Mesenchymal stem cell (in vitro differentiated cells and primary cell): Measurements from ENCODE around the gene WWOX.
A peak's percentile ranks its signal among the peaks of the same experiment; 100 is the strongest.

Source experiments
- DNase-seq: peaks from one replicate; pipeline ENCODE4 v3.0.0-alpha.2; 2013
- H2AFZ ChIP-seq: one replicate; pipeline ENCODE4 v1.6.1; 2013; ENCODE audit warnings: low read depth, mild to moderate bottlenecking, control low read depth, inconsistent platforms, low read length, moderate library complexity
- H2AK5ac ChIP-seq: 2 replicates; pipeline ENCODE4 v1.6.1; 2013; ENCODE audit warnings: low read length, moderate library complexity, mild to moderate bottlenecking, inconsistent platforms; ENCODE audit not compliant: severe bottlenecking
- H2BK120ac ChIP-seq: one replicate; pipeline ENCODE4 v1.6.1; 2013; ENCODE audit warnings: low read depth, mild to moderate bottlenecking, inconsistent platforms, low read length, moderate library complexity
- H2BK12ac ChIP-seq, 2 experiments: one replicate each; pipeline ENCODE4 v1.6.1; 2013; ENCODE audit warnings: inconsistent platforms in 2 of 2, low read length in 2 of 2, mild to moderate bottlenecking in 2 of 2, moderate library complexity in 2 of 2, control low read depth in 1 of 2
- H2BK15ac ChIP-seq: one replicate; pipeline ENCODE4 v1.6.1; 2013; ENCODE audit warnings: mild to moderate bottlenecking, low read depth, inconsistent platforms; ENCODE audit not compliant: poor library complexity, severe bottlenecking
- H2BK5ac ChIP-seq: 2 replicates; pipeline ENCODE4 v1.6.1; 2013; ENCODE audit warnings: low read depth, mild to moderate bottlenecking, low read length, control low read depth, inconsistent platforms; ENCODE audit not compliant: poor library complexity, severe bottlenecking
- H3K14ac ChIP-seq, 2 experiments: one replicate each; pipeline ENCODE4 v1.6.1; 2013; ENCODE audit warnings: inconsistent platforms in 2 of 2, low read length in 2 of 2, control low read depth in 1 of 2, mild to moderate bottlenecking in 1 of 2, moderate library complexity in 1 of 2
- H3K18ac ChIP-seq, 2 experiments: one replicate each; pipeline ENCODE4 v1.6.1; 2013; ENCODE audit warnings: inconsistent platforms in 2 of 2, low read length in 2 of 2, control low read depth in 1 of 2, low read depth in 1 of 2, mild to moderate bottlenecking in 1 of 2
- H3K23ac ChIP-seq, 2 experiments: one replicate each; pipeline ENCODE4 v1.6.1; 2013; ENCODE audit warnings: inconsistent platforms in 2 of 2, low read length in 2 of 2, mild to moderate bottlenecking in 2 of 2, moderate library complexity in 2 of 2, control low read depth in 1 of 2
- H3K27ac ChIP-seq: 2 replicates; pipeline ENCODE4 v1.5.1; 2013; ENCODE audit warnings: mild to moderate bottlenecking, moderate library complexity, low read length, control low read depth, inconsistent platforms; ENCODE audit not compliant: poor library complexity, severe bottlenecking
- H3K27me3 ChIP-seq, 2 experiments: 2 replicates each; pipeline versions ENCODE4 v1.6.1 to v1.7.0; 2013; ENCODE audit warnings: low read length in 2 of 2, mild to moderate bottlenecking in 2 of 2, moderate library complexity in 2 of 2, control low read depth in 1 of 2, inconsistent platforms in 1 of 2; ENCODE audit not compliant: control insufficient read depth in 1 of 2, insufficient read depth in 1 of 2
- H3K36me3 ChIP-seq, 2 experiments: 2 replicates each; pipeline versions ENCODE4 v1.6.1 to v1.7.0; 2013; ENCODE audit warnings: low read length in 2 of 2, control low read depth in 1 of 2, inconsistent platforms in 1 of 2, low read depth in 1 of 2, mild to moderate bottlenecking in 1 of 2; ENCODE audit not compliant: insufficient read depth in 2 of 2, control insufficient read depth in 1 of 2
- H3K4ac ChIP-seq, 2 experiments: one replicate each; pipeline ENCODE4 v1.6.1; 2013; ENCODE audit warnings: inconsistent platforms in 2 of 2, low read length in 2 of 2, mild to moderate bottlenecking in 2 of 2, moderate library complexity in 2 of 2, control low read depth in 1 of 2, low read depth in 1 of 2
- H3K4me1 ChIP-seq: 2 replicates; pipeline ENCODE4 v1.6.1; 2013; ENCODE audit warnings: low read depth, low read length, control low read depth; ENCODE audit not compliant: control insufficient read depth, insufficient read depth
- H3K4me2 ChIP-seq: 2 replicates; pipeline ENCODE4 v1.6.1; 2013; ENCODE audit warnings: low read length, mild to moderate bottlenecking, inconsistent platforms; ENCODE audit not compliant: poor library complexity, severe bottlenecking
- H3K4me3 ChIP-seq, 2 experiments: 2 replicates each; pipeline versions ENCODE4 v1.5.1 to v1.7.0; 2013; ENCODE audit warnings: low read length in 2 of 2, mild to moderate bottlenecking in 2 of 2, control low read depth in 1 of 2, low read depth in 1 of 2; ENCODE audit not compliant: insufficient read depth in 1 of 2
- H3K79me1 ChIP-seq: replicated peaks from 2 replicates; pipeline ENCODE4 v1.6.1; 2013; ENCODE audit warnings: mild to moderate bottlenecking, control low read depth, low read length, inconsistent platforms; ENCODE audit not compliant: poor library complexity, severe bottlenecking
- H3K9ac ChIP-seq: 2 replicates; pipeline ENCODE4 v1.7.0; 2013; ENCODE audit warnings: mild to moderate bottlenecking, low read length, moderate library complexity
- H3K9me3 ChIP-seq: 2 replicates; pipeline ENCODE4 v1.7.0; 2013; ENCODE audit warnings: mild to moderate bottlenecking, low read length; ENCODE audit not compliant: control insufficient read depth
- H4K8ac ChIP-seq: one replicate; pipeline ENCODE4 v1.6.1; 2013; ENCODE audit warnings: inconsistent platforms, mild to moderate bottlenecking, low read length, moderate library complexity
- H4K91ac ChIP-seq: one replicate; pipeline ENCODE4 v1.6.1; 2013; ENCODE audit warnings: mild to moderate bottlenecking, low read length, inconsistent platforms
- WGBS: methylation state at CpG from one replicate; pipeline ENCODE4 v1.1.7; 2013; ENCODE audit warnings: mixed read lengths; 5-methylcytosine and 5-hydroxymethylcytosine counted together

WWOX gene

GRCh38 chr16:78220571-78220970 is 121.1 kb downstream of the WWOX start:
- H4K8ac ChIP-seq = no peak overlapping the region
- H3K36me3 ChIP-seq = no peaks in the 10 kb centered on the region
- 92% methylated on average over 2 of the region's 2 CpGs for WGBS
- no peak overlapping the region for H3K9ac ChIP-seq
- no peak overlapping the region for H3K23ac ChIP-seq
- H4K91ac ChIP-seq = no peak overlapping the region
- no peaks in the 10 kb centered on the region for H3K9me3 ChIP-seq
- H3K4me3 ChIP-seq = no peak overlapping the region
- H3K4me1 ChIP-seq = no peaks in the 10 kb centered on the region
- no peak overlapping the region for H3K4ac ChIP-seq
- H2BK15ac ChIP-seq = no peak overlapping the region
- H3K79me1 ChIP-seq = peaks cover 2% of the 10 kb centered on the region
- H3K18ac ChIP-seq = no peak overlapping the region
- H3K14ac ChIP-seq = no peak overlapping the region
- no peak overlapping the region for H2BK120ac ChIP-seq
- no peak overlapping the region for H3K27ac ChIP-seq
- H2AK5ac ChIP-seq = no peak overlapping the region
- H2BK12ac ChIP-seq = no peak overlapping the region
- DNase-seq = peak; percentile 37
- no peak overlapping the region for H3K4me2 ChIP-seq
- H3K27me3 ChIP-seq = no peaks in the 10 kb centered on the region
- no peak overlapping the region for H2AFZ ChIP-seq
- H2BK5ac ChIP-seq = no peak overlapping the region

- H2AK5ac ChIP-seq = no peak overlapping the region
- no peak overlapping the region for H3K4ac ChIP-seq
- H3K23ac ChIP-seq = no peak overlapping the region
- no peaks in the 10 kb centered on the region for H3K36me3 ChIP-seq
- H3K18ac ChIP-seq = no peak overlapping the region
- H2AFZ ChIP-seq = no peak overlapping the region
- H2BK15ac ChIP-seq = peak overlapping the region; percentile 0
- no peak overlapping the region for H2BK12ac ChIP-seq
- H3K9ac ChIP-seq = no peak overlapping the region
- H3K4me2 ChIP-seq = no peak overlapping the region
- H3K4me1 ChIP-seq = no peaks in the 10 kb centered on the region
- H3K79me1 ChIP-seq = peaks cover 2% of the 10 kb centered on the region
- no peak overlapping the region for H4K8ac ChIP-seq
- no peak overlapping the region for H2BK5ac ChIP-seq
- H2BK120ac ChIP-seq = no peak overlapping the region
- DNase-seq = no peak
- no peaks in the 10 kb centered on the region for H3K9me3 ChIP-seq
- 94% methylated on average over 6 of the region's 6 CpGs for WGBS
- no peak overlapping the region for H3K27ac ChIP-seq
- no peaks in the 10 kb centered on the region for H3K27me3 ChIP-seq
- no peak overlapping the region for H4K91ac ChIP-seq
- H3K4me3 ChIP-seq = no peak overlapping the region
- no peak overlapping the region for H3K14ac ChIP-seq
These were observed 122.4 kb downstream of the WWOX start for GRCh38 chr16:78221892-78222291.

GRCh38 chr16:78224342-78224741 is 124.9 kb downstream of the WWOX start:
- H4K8ac ChIP-seq = no peak overlapping the region
- no peak overlapping the region for H2BK5ac ChIP-seq
- DNase-seq = no peak
- no peak overlapping the region for H3K27ac ChIP-seq
- no peaks in the 10 kb centered on the region for H3K36me3 ChIP-seq
- no peak overlapping the region for H2AFZ ChIP-seq
- no peak overlapping the region for H3K9ac ChIP-seq
- H3K14ac ChIP-seq = no peak overlapping the region
- H4K91ac ChIP-seq = no peak overlapping the region
- 96% methylated on average over 1 of the region's 2 CpGs for WGBS
- H3K4me3 ChIP-seq = no peak overlapping the region
- H3K9me3 ChIP-seq = no peaks in the 10 kb centered on the region
- no peak overlapping the region for H2BK15ac ChIP-seq
- no peak overlapping the region for H3K18ac ChIP-seq
- no peak overlapping the region for H3K23ac ChIP-seq
- H3K79me1 ChIP-seq = peaks cover 2% of the 10 kb centered on the region
- H2AK5ac ChIP-seq = no peak overlapping the region
- H3K4me2 ChIP-seq = no peak overlapping the region
- no peak overlapping the region for H2BK12ac ChIP-seq
- H3K27me3 ChIP-seq = no peaks in the 10 kb centered on the region
- peaks cover 2% of the 10 kb centered on the region for H3K4me1 ChIP-seq
- H3K4ac ChIP-seq = no peak overlapping the region
- no peak overlapping the region for H2BK120ac ChIP-seq

GRCh38 chr16:78225919-78226318 is 126.5 kb downstream of the WWOX start:
- H4K8ac ChIP-seq = no peak overlapping the region
- H3K23ac ChIP-seq = no peak overlapping the region
- H3K27me3 ChIP-seq = no peaks in the 10 kb centered on the region
- H3K36me3 ChIP-seq = no peaks in the 10 kb centered on the region
- DNase-seq = no peak
- H3K4ac ChIP-seq = no peak overlapping the region
- H3K4me1 ChIP-seq = peaks cover 2% of the 10 kb centered on the region
- 72% methylated on average over 3 of the region's 3 CpGs for WGBS
- H3K79me1 ChIP-seq = peaks cover 2% of the 10 kb centered on the region
- no peak overlapping the region for H3K27ac ChIP-seq
- no peak overlapping the region for H3K9ac ChIP-seq
- no peak overlapping the region for H2BK12ac ChIP-seq
- H2AK5ac ChIP-seq = no peak overlapping the region
- H4K91ac ChIP-seq = no peak overlapping the region
- no peak overlapping the region for H2AFZ ChIP-seq
- H2BK120ac ChIP-seq = no peak overlapping the region
- no peak overlapping the region for H2BK5ac ChIP-seq
- no peak overlapping the region for H2BK15ac ChIP-seq
- H3K4me2 ChIP-seq = no peak overlapping the region
- no peak overlapping the region for H3K18ac ChIP-seq
- no peak overlapping the region for H3K14ac ChIP-seq
- no peaks in the 10 kb centered on the region for H3K9me3 ChIP-seq
- no peak overlapping the region for H3K4me3 ChIP-seq
